Caco-2 (cell line): ENCODE measurements around the gene HK1. TPM values are rescaled to one million over a fixed set of nuclear protein-coding genes. Genes with fewer than 3 reads are reported as not detected.

ENCODE experiments used
- BruUV-seq: library from RNA; stranded (reverse); fragments of 400-500 nt; replicated peaks from 2 replicates; lab custom pipeline; 2021; lab: Mats Ljungman, UMichigan
- CTCF ChIA-PET: fragments of 300-600 bp; sonication (Branson Sonifier 250); formaldehyde crosslinking; loops from one replicate; lab custom pipeline; 2022; ENCODE audit warnings: antibody characterized with exemption; lab: Charles Lee
- POLR2A ChIA-PET: fragments of 300-600 bp; sonication (Branson Sonifier 250); formaldehyde crosslinking; loops from one replicate; lab custom pipeline; 2022; ENCODE audit warnings: antibody characterized with exemption; lab: Charles Lee
- DNase-seq, 2 experiments: peaks; one replicate each; pipeline versions ENCODE4 v3.0.0 to v3.0.0-alpha.2; 2020 to 2022
- H3K27me3 ChIP-seq: replicated peaks from 2 replicates; pipeline ENCODE4 v1.6.0; 2011; ENCODE audit warnings: low read length; ENCODE audit not compliant: control insufficient read depth, insufficient read depth
- H3K36me3 ChIP-seq: 2 replicates; pipeline ENCODE4 v1.5.1; 2011; ENCODE audit warnings: low read length; ENCODE audit not compliant: control insufficient read depth, insufficient read depth
- H3K4me1 ChIP-seq: fragments of 250-450 bp; sonication (Bioruptor Pico); 2 replicates; pipeline ENCODE4 v1.5.1; 2020; ENCODE audit warnings: mild to moderate bottlenecking
- H3K4me3 ChIP-seq: 2 replicates; pipeline ENCODE4 v1.5.1; 2011; ENCODE audit warnings: low read depth, mild to moderate bottlenecking, control low read depth, low read length
- H3K9me3 ChIP-seq: fragments of 250-450 bp; sonication (Bioruptor Pico); 2 replicates; pipeline ENCODE4 v1.5.1; 2020; ENCODE audit warnings: mild to moderate bottlenecking, moderate library complexity
- H3K27ac Mint-ChIP-seq: one replicate; pipeline ENCODE4 v1.8.0; 2022; ENCODE audit warnings: mixed read lengths; ENCODE audit not compliant: unreplicated experiment
- H3K27me3 Mint-ChIP-seq: one replicate; pipeline ENCODE4 v1.8.0; 2022; ENCODE audit warnings: mixed read lengths; ENCODE audit not compliant: insufficient read depth, unreplicated experiment
- H3K36me3 Mint-ChIP-seq: one replicate; pipeline ENCODE4 v1.8.0; 2022; ENCODE audit warnings: mild to moderate bottlenecking, mixed read lengths; ENCODE audit not compliant: insufficient read depth, unreplicated experiment
- H3K4me1 Mint-ChIP-seq: one replicate; pipeline ENCODE4 v1.8.0; 2022; ENCODE audit warnings: low read depth, mixed read lengths; ENCODE audit not compliant: unreplicated experiment
- H3K4me3 Mint-ChIP-seq: one replicate; pipeline ENCODE4 v1.8.0; 2022; ENCODE audit warnings: mild to moderate bottlenecking, moderate library complexity, mixed read lengths; ENCODE audit not compliant: unreplicated experiment
- H3K9me3 Mint-ChIP-seq: one replicate; pipeline ENCODE4 v1.8.0; 2022; ENCODE audit warnings: mixed read lengths; ENCODE audit not compliant: unreplicated experiment
- CTCF ChIP-seq, 2 experiments: fragments of 200-600 bp in 1 of 2; IDR thresholded peaks; 1 replicate in 1 of 2; 2 replicates in 1 of 2; pipeline versions ENCODE4 v1.5.1 to v1.8.0; 2011 to 2022; ENCODE audit warnings: antibody characterized with exemption in 1 of 2, control low read depth in 1 of 2, inconsistent platforms in 1 of 2, low read depth in 1 of 2, low read length in 1 of 2, mild to moderate bottlenecking in 1 of 2, moderate library complexity in 1 of 2; ENCODE audit not compliant: insufficient read depth in 1 of 2, severe bottlenecking in 1 of 2, unreplicated experiment in 1 of 2
- intact Hi-C: fragments of 100-400 bp; cut with micrococcal nuclease; formaldehyde crosslinking; loops from one replicate; pipeline ENCODE4 v1.10.0; 2022; ENCODE audit not compliant: unreplicated experiment
- total RNA-seq: library from RNA; stranded (reverse); gene quantifications from 2 replicates; pipeline ENCODE4 v1.2.3, GENCODE V29; 2022

Gene HK1
- total RNA-seq, 1 experiment from 2014 or later = 35.4 TPM

- no peaks in the 10 kb centered on the region for H3K27me3 Mint-ChIP-seq
- H3K27me3 ChIP-seq = no peaks in the 10 kb centered on the region
- no peak for TF ChIP-seq CTCF (IDR thresholded peaks at IDR 0.05; ENCODE audit: insufficient read depth in 1 of 2, low read depth in 1 of 2, low read length in 1 of 2, severe bottlenecking in 1 of 2, unreplicated experiment in 1 of 2)
- no peak overlapping the region for H3K27ac Mint-ChIP-seq
- no peaks in the 10 kb centered on the region for H3K36me3 ChIP-seq
- no peak overlapping the region for H3K4me3 ChIP-seq
- H3K4me3 Mint-ChIP-seq = no peak overlapping the region
- DNase-seq = no peak
- intact Hi-C loops = no loop called here
- no peaks in the 10 kb centered on the region for H3K4me1 ChIP-seq
- no peaks in the 10 kb centered on the region for H3K36me3 Mint-ChIP-seq
- no peaks in the 10 kb centered on the region for H3K9me3 Mint-ChIP-seq
- ChIA-PET CTCF (no interaction called here), POLR2A (no interaction called here)
- no peaks in the 10 kb centered on the region for H3K9me3 ChIP-seq
- H3K4me1 Mint-ChIP-seq = no peaks in the 10 kb centered on the region
- BruUV-seq = no TSS peak
Observed at GRCh38 chr10:69377191-69377590, 98.9 kb downstream of the HK1 start.

- H3K36me3 Mint-ChIP-seq = no peaks in the 10 kb centered on the region
- H3K9me3 Mint-ChIP-seq = no peaks in the 10 kb centered on the region
Observed at GRCh38 chr10:69377933-69378332, 99.6 kb downstream of the HK1 start.

GRCh38 chr10:69379800-69380199 lies 101.5 kb downstream of the HK1 start:
- Histone ChIP-seq H3K4me1 (peaks cover 1% of the 10 kb centered on the region; the same call in 1 of the 2 replicates), H3K4me3 (no peak overlapping the region), H3K36me3 (no peaks in the 10 kb centered on the region), H3K9me3 (no peaks in the 10 kb centered on the region), H3K27me3 (no peaks in the 10 kb centered on the region)
- intact Hi-C loops = no loop called here
- no peak for DNase-seq
- no TSS peak for BruUV-seq
- peak overlapping the region; percentile 8 for H3K27ac Mint-ChIP-seq
- CTCF ChIA-PET = no interaction called here
- peaks cover 6% of the 10 kb centered on the region for H3K36me3 Mint-ChIP-seq
- TF ChIP-seq CTCF (IDR thresholded peaks at IDR 0.05; ENCODE audit: insufficient read depth in 1 of 2, low read depth in 1 of 2, low read length in 1 of 2, severe bottlenecking in 1 of 2, unreplicated experiment in 1 of 2) = no peak
- H3K4me3 Mint-ChIP-seq = no peak overlapping the region
- peaks cover 17% of the 10 kb centered on the region for H3K4me1 Mint-ChIP-seq
- H3K9me3 Mint-ChIP-seq = no peaks in the 10 kb centered on the region
- POLR2A ChIA-PET = no interaction called here
- H3K27me3 Mint-ChIP-seq = no peaks in the 10 kb centered on the region

More at GRCh38 chr10:69377933-69378332, 99.6 kb downstream of the HK1 start:
- no peaks in the 10 kb centered on the region for H3K27me3 ChIP-seq
- H3K4me1 ChIP-seq = no peaks in the 10 kb centered on the region
- TF ChIP-seq CTCF (IDR thresholded peaks at IDR 0.05; ENCODE audit: insufficient read depth in 1 of 2, low read depth in 1 of 2, low read length in 1 of 2, severe bottlenecking in 1 of 2, unreplicated experiment in 1 of 2) = no peak
- Mint-ChIP-seq H3K27ac (no peak overlapping the region), H3K4me1 (no peaks in the 10 kb centered on the region), H3K27me3 (no peaks in the 10 kb centered on the region), H3K4me3 (no peak overlapping the region)
- ChIA-PET POLR2A (no interaction called here), CTCF (no interaction called here)
- H3K36me3 ChIP-seq = no peaks in the 10 kb centered on the region
- no peaks in the 10 kb centered on the region for H3K9me3 ChIP-seq
- DNase-seq = no peak
- H3K4me3 ChIP-seq = no peak overlapping the region
- BruUV-seq = no TSS peak
- intact Hi-C loops = loop anchor here (1.0 kb wide), 1 partner anchor 27 kb away; no protein-coding TSS in a partner anchor
